GM10847 (cell line): ENCODE data around the gene CNNM4.

ENCODE experiments used
- POLR2A ChIP-seq: IDR thresholded peaks from 2 replicates; pipeline ENCODE4 v1.6.1; 2011; ENCODE audit not compliant: insufficient read length; ENCODE audit errors: extremely low read depth

The CNNM4 gene

DNA sequence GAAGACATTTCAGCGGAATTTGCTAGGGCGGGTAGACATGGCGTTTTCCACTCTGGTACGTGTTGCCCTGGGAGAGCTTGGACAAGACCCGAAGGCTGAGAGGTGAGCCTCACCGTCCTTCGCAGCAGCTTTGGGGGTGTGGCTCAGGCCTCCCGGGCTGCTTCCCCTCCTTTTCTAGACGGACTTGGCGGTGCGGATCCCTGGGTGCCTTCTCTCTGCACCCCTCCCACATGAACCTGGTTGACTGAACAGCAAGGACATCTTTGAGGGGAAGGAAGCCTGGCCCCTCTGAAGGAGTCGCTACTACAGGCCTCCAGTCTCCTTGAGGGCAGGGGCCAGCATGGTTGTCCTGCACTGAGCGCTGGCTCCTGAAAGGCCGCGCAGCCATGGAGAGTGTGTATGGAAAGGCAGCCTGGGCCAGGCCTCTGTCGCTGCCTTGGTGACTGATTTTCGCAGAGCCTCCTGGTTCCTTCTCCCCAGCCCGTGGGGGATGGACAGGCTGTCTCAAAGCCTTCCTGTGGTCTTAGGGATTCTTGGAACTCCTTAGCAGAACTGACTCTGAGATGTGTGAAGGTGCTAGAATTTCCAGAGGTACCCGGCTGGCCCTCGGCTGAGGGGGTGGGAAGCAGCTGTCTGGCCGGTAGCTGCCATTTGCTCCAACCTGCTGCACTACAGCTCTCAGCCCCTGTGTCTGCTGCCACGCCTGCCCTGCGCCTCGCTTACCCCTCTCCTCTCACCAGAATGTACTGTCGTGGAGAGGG is 9.9 kb downstream of the CNNM4 start:
- TF ChIP-seq POLR2A, result no peak

GRCh38 chr2:96771796-96772618 is 11.3 kb downstream of the CNNM4 start:
- TF ChIP-seq POLR2A, result no peak

- no peak for TF ChIP-seq POLR2A
Observed at GRCh38 chr2:96772903-96773671, 12.4 kb downstream of the CNNM4 start.

GRCh38 chr2:96773922-96774321 is 13.2 kb downstream of the CNNM4 start:
- TF ChIP-seq POLR2A, result no peak

- TF ChIP-seq POLR2A, result no peak
Observed at GRCh38 chr2:96775160-96775559, 14.5 kb downstream of the CNNM4 start.

DNA sequence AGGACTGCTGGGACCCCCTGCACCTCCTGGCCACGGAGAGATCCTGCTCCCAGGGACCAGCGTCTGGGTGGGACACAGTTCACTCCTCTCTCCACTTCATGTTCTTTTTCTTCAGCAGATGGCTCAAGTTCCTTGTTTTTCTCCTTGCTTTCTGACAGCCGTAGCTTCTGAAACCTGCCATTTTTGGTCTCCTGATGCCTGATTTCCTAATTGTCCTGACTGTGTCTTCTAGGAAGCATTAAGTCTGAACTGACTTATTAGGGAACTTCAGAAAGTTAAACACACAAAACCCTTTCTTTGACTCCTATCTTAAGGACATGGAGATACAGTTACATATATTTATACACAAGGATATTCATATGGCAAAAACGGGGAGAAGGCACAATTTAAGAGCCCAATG is 22.7 kb downstream of the CNNM4 start:
- no peak for TF ChIP-seq POLR2A

- no peak for TF ChIP-seq POLR2A
Observed at GRCh38 chr2:96787411-96787810, 26.7 kb downstream of the CNNM4 start.

DNA sequence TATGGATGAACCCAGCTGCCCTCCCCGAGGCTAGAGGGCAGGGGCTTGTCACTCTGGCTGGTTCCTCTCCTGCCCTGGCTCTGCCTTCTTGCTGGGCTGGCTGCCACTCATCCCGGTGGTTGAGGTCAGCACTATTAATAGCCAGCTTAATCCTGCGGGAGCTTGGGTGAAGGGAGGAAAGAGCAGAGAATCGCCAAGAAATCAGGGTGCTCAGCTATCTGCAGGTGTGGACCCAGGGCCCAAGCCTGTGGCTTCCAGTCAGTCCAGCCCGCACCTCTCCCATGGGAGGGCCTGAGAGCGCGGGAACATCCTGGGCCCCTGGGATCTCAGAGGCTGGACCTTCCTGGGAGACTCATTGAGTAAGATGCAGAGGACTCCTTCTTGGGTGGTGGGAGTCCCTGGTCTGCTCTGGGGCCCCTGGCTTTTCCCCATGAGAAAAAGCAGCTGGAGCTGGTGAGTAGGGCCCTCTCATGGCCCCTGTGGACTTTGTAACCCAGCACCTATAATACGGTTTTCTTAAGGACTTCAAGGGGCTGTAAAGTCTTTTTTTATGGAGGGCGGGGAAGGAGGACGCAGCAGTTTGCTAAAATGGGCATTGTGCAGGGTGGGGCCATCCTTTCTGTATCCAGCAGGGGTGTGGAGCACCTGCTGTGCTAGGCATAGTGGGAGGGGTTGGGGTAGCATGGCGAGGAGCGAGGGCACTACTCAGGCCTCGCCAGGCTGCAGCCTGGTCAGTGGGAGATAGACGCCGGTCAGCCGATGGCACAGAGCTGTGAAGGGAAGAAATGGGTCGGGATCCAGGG is 27.9 kb downstream of the CNNM4 start:
- TF ChIP-seq POLR2A, result no peak

DNA sequence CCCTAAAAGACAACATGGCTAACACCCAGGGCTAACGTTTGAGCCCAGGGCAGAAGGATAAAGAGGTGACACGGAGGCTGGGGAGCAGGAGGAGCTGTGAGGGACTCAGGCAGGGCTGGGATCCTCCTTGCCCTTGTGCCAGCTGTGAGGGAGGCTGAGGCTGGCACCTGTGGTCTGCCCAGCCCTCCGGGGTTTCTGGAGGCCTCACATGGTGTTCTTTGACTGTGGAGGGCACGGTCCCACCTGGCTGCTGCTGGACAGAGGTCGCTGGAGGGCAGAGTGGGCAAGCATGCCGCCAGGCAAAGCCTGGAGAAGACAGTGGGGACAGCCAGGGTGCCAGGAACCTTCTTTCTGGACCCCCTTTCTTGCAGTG is 28.5 kb downstream of the CNNM4 start:
- TF ChIP-seq POLR2A, result no peak

- no peak for TF ChIP-seq POLR2A
Observed at GRCh38 chr2:96792772-96793749, 32.4 kb downstream of the CNNM4 start.

- TF ChIP-seq POLR2A, result no peak
Observed at GRCh38 chr2:96795076-96795475, 34.4 kb downstream of the CNNM4 start.

GRCh38 chr2:96797066-96797625 is 36.4 kb downstream of the CNNM4 start:
- no peak for TF ChIP-seq POLR2A
